HK-2 (cell line): Measurements from ENCODE around the gene SUMO2.
A peak's percentile ranks its signal among the peaks of the same experiment; 100 is the strongest.
"Not testable (repeated sequence)": the region's sequence is repeated elsewhere in the genome, so short reads cannot be mapped to it uniquely, and the experiment has no call there.

Experiments
- DNase-seq: peaks from one replicate; pipeline ENCODE4 v3.0.0-alpha.2; 2018; ENCODE audit not compliant: unreplicated experiment

The SUMO2 gene

DNA sequence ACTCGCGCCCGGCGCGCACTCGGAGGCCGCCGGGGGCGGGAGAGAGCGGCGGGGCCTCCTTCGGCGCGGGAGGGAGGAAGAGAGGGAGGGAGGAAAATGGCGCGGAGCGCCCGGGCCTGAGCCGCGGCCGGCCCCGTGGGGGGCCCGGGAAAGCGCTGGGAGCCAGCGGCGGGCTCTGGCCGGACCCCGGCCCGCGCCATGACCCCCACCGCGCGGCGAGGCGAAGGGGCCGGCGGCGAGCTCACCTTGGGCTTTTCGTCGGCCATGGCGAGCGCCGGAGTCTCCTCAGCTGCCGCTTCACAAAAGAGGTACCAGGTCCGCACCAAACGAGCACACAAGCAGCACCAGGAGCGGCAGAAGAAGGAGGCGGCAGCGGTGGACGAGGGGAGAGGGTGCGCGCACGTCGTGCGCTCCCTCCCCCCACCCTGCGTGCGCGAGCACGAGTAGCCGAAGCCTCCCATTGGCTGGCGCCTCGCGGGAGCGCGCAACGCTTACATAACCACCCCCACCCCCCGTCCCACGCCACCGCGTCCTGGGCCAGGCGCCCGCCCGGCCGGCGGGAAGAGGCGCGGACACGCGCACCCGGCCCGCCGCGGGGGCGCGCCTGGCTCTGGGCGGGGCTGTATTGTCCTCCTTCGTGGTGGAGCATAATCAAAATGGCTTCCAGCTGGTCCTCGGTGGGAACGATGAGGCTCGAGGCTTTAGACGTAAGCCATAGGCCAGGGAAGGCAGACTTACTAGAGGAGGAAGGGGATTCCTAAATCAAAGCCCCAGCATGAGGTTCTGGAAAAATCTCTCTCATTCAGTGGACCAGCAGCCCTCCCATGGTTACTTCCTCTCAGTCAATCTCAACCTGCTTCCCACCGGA lies at the start of gene SUMO2:
TSS of gene SUMO2 (minus strand) at position 391 of the 868 bp plus-strand sequence. CDS start at position 266, 125 bp downstream.
- peak; percentile 96 for DNase-seq

DNA sequence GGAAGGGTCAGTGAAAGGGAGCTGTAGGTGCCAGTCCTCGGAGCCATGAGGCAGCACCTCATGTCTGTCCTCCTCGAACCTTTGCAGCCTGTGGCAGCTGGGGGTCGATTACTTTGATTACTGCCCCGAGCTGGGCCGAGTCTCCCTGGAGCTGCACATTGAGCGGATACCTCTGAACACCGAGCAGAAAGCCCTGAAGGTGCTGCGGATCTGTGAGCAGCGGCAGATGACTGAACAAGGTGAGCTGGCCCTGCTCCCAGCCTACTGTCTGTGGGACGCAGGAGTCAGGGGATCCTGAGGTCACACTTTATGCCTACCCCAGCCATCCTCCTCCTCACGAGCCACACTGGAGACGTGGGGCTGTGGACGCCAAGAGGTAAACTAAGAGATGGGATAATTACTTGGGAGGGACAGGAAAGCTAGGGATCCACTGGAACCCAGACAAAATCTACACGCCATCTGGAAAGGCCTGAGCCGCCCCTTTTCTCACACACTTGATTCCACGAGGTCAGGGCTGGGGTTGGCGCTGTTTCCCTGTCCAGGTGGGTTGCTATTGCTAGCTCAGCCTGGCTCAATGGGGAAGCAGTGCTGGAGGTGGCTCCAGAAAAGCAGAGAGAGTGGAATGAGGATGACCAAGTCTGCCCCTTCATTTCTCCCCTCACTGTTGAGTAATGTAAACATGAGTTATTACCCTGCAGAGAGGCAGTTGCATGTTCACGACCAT lies 49.1 kb upstream of the SUMO2 start:
- no peak for DNase-seq

- no peak for DNase-seq
Measured at GRCh38 chr17:75231071-75231470, 48.3 kb upstream of the SUMO2 start.

GRCh38 chr17:75228847-75229246 lies 46.1 kb upstream of the SUMO2 start:
- DNase-seq = no peak

- no peak for DNase-seq
Measured at GRCh38 chr17:75228305-75228704, 45.5 kb upstream of the SUMO2 start.

DNA sequence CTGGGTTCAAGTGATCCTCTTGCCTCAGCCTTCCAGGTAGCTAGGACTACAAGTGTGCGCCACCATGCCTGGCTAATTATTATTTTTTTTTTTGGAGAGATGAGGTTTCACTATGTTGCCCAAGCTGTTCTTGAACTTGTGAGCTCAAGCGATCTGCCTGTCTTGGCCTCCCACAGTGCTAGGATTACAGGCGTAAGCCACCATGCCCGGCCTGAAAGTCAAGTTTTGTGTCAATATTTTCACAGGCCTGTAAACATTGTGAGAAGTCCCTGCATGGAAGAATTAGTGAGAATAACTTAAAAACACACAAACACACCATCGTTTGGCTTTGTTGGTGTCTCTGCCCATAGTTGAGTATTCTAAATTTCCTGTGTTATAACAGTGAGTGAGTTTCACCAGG lies 45.0 kb upstream of the SUMO2 start:
- no peak for DNase-seq

GRCh38 chr17:75225016-75225415 lies 42.3 kb upstream of the SUMO2 start:
- DNase-seq = no peak

GRCh38 chr17:75219815-75220214 lies 37.1 kb upstream of the SUMO2 start:
- DNase-seq = no peak

DNA sequence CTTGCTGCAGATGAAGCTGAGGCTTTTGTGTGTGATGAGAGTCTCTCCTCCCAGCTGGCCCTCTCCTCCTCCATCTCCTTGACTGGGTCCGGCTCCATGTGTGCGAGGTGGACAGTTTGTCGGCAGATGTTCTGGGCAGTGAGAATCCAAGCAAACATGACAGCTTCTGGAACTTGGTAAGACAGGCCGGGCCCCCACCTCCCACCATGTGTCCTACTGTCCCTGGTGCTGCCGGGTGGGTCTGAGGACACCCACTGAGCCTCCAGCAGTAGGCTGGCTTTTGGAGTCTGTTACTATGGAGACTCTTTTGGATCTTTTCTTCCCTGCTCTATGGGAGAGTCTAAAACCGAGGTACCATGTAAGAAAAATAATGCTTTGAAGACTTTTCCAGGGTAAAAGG lies 35.4 kb upstream of the SUMO2 start:
- DNase-seq = no peak

- DNase-seq = no peak
Measured at GRCh38 chr17:75209061-75209460, 26.3 kb upstream of the SUMO2 start.

- no peak for DNase-seq
Measured at GRCh38 chr17:75208161-75208560, 25.4 kb upstream of the SUMO2 start.

DNA sequence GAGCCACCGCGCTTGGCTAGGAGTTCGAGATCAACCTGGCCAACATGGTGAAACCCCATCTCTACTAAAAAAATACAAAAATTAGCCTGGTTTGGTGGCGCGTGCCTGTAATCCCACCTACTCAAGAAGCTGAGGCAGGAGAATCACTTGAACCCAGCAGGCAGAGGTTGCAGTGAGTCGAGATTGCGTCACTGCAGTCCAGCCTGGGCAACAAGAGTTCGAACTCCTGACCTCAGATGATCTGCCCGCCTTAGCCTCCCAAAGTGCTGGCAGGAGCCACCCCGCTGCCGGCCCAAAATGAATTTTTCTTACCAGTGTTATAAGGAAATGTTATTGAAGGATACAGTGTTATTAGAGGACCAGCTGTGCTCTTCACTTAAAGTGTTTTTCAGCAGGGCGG lies 25.0 kb upstream of the SUMO2 start:
- no peak for DNase-seq

GRCh38 chr17:75207050-75207407 lies 24.3 kb upstream of the SUMO2 start:
- DNase-seq = not testable (repeated sequence)

DNA sequence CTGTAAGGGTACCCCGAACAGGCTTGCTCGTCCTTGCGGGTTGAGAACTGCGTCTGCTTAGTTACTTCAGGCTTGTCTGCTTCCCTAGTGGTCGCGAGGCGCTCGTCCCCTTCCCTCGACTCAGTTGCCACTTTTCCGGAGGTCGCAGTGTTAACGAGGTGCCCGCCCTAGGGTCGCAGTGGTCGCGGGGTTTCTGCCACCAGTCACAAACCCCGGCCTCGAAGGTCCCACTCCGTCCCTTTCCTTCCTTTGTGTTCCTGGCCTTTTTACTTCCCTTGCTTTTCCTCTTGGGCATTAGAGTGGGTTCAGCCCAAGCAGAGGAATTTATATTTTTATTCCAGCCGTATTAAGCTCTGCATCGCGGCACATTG lies 23.0 kb upstream of the SUMO2 start:
- DNase-seq = no peak

DNA sequence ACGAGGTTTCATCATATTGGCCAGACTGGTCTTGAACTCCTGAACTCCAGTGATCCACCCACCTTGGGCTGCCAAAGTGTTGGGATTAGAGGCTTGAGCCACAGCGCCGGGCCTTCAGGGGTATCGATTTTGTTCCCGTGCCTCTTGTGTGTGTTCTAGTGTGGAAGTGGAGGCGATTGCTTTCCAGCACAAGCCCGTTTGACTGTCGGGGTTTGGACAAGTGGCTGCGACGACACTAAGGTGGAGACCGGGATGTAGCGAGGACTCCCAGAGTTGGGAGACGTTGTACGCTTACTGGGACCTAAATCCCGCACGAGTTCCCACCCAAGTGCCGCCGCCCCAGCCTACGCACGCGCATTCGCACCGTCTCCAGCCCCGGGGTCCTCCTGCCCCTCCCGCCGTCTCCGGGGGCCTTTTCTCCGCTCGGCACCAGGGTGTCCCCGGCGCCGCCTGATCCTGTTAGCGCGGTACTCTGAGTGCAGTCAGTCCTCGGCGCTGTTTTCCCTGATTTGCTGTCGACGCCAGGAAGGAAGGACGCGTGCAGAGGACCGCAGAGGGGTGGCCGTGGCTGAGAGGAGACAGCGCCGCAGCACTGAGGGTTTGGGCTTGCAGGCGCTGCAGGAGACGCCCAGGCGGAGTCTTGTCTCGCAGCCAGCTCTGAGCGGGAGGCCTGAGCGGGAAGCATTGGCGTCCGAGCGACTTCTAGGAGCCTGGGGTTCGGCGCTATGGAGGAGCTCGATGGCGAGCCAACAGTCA lies 22.5 kb upstream of the SUMO2 start, which contains the start of gene NUP85:
TSS of gene NUP85 (plus strand) at position 643 of the 756 bp plus-strand sequence. CDS start at position 726, 83 bp downstream.
- peak; percentile 97 for DNase-seq

GRCh38 chr17:75199886-75200618 lies 17.3 kb upstream of the SUMO2 start:
- no peak for DNase-seq

DNA sequence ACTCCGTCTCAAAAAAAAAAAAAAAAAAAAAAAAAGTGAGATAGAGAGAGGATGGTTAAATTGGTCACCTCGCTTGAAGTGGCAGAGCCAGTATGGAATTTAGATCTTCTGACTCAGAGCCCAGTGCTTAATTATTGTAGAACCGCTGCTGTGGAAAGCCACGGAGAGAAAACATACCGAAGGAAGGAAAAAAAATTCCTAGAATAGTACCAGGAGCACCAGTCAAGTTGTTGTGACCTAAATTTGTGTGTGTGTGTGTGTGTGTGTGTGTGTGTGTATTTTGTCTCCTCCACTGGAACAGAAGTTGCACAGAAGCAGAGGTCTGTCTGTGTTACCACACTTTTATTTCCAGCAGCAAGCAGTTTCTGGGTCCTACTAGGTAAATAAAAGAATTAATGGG lies 12.1 kb upstream of the SUMO2 start:
- peak; percentile 70 for DNase-seq

GRCh38 chr17:75191584-75191983 lies 8.8 kb upstream of the SUMO2 start:
- DNase-seq = peak; percentile 65

GRCh38 chr17:75188614-75189013 lies 5.9 kb upstream of the SUMO2 start:
- DNase-seq = no peak

GRCh38 chr17:75183999-75184884 lies 1.5 kb upstream of the SUMO2 start:
- no peak for DNase-seq

GRCh38 chr17:75182319-75182568 lies 515 bp downstream of the SUMO2 start:
- DNase-seq = no peak
